Stimulated activated naive B cell treated with anti-CD40 and anti-IgM and Interleukin-4, amounts not matched to agents 10 μg/mL and 1 μg/mL and 100 μg/mL, for 72 hours (primary cell): ENCODE data around the gene ALKBH2.

Experiments
- ATAC-seq, 2 donors: fragments of 150-1000 bp; cut with Tn5 transposase; replicated peaks; 2 replicates each; pipeline ENCODE4 v1.10.0; 2021; ENCODE audit warnings: moderate library complexity in 1 of 2
- DNase-seq: peaks from one replicate; pipeline ENCODE4 v3.0.0; 2021
- H3K27ac Mint-ChIP-seq: one replicate; pipeline ENCODE4 v1.8.0; 2022; ENCODE audit warnings: mild to moderate bottlenecking, mixed read lengths
- H3K27me3 Mint-ChIP-seq, 2 donors: one replicate each; pipeline ENCODE4 v1.8.0; 2022; ENCODE audit warnings: mixed read lengths in 2 of 2
- H3K36me3 Mint-ChIP-seq, 2 donors: one replicate each; pipeline ENCODE4 v1.8.0; 2022; ENCODE audit warnings: mixed read lengths in 2 of 2, mild to moderate bottlenecking in 1 of 2
- H3K4me1 Mint-ChIP-seq, 2 donors: one replicate each; pipeline ENCODE4 v1.8.0; 2022; ENCODE audit warnings: mixed read lengths in 2 of 2, mild to moderate bottlenecking in 1 of 2
- H3K4me3 Mint-ChIP-seq, 2 donors: one replicate each; pipeline ENCODE4 v1.8.0; 2022; ENCODE audit warnings: mild to moderate bottlenecking in 2 of 2, mixed read lengths in 2 of 2, moderate library complexity in 1 of 2
- H3K9me3 Mint-ChIP-seq, 2 donors: one replicate each; pipeline ENCODE4 v1.8.0; 2022; ENCODE audit warnings: mixed read lengths in 2 of 2, mild to moderate bottlenecking in 1 of 2

ALKBH2 gene

GRCh38 chr12:109044241-109044640 lies 49.0 kb downstream of the ALKBH2 start:
- Mint-ChIP-seq H3K9me3 (no peaks in the 10 kb centered on the region), H3K36me3 (no peaks in the 10 kb centered on the region), H3K27me3 (peaks cover 14 to 16% of the 10 kb centered on the region in 2 donors), H3K4me1 (no peaks in the 10 kb centered on the region), H3K27ac (no peak overlapping the region), H3K4me3 (no peak overlapping the region)
- DNase-seq (no peak), ATAC-seq (no peak)
